GM21717 (cell line): ENCODE results near the gene STRBP.

Experiments
- ATAC-seq: cut with Tn5 transposase; IDR thresholded peaks from one replicate; pipeline ENCODE4 v1.9.1; 2021; ENCODE audit warnings: mild to moderate bottlenecking, moderate library complexity; ENCODE audit not compliant: unreplicated experiment

The STRBP gene

DNA sequence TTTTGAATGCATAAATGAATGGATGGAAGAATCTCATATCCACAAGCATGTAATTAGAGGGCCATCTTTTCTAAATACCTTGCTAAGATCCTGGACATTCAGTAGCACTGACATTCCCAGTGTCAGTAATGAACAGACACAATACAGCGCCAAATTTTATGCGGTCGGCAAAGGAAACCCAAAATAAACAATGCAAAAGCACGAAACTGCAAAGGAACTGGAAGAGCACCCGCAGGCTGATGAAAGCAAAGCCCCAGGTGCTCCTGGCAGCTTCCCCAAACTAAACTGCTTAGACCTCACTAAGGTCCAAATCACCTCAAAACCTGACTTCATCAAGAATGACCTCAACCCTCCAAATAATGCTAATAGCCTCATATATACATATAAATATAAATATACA lies 133.0 kb downstream of the STRBP start:
- ATAC-seq, result no peak

GRCh38 chr9:123132696-123133095 lies 135.7 kb downstream of the STRBP start:
- ATAC-seq, result no peak

- no peak for ATAC-seq
These were observed 136.4 kb downstream of the STRBP start for GRCh38 chr9:123131993-123132392.

DNA sequence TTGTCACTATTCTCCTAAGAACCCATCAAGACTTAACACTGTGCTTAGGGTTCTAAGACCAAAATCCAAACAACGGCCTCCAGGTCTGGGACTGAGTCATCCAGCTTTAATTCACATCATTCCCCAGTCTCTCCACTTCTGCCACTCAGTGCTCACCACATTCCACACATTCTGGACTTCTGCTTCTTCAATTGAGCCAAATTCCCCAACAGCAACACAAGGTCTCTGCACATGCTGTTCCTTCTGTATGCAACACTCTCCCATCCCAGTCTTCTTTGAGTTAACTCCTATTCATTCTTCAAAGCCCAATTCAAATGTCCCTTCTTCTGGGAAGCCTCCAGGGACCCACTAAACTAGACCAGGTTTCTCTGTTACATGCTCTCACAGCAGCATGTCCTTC lies 137.1 kb downstream of the STRBP start:
- ATAC-seq, result no peak

DNA sequence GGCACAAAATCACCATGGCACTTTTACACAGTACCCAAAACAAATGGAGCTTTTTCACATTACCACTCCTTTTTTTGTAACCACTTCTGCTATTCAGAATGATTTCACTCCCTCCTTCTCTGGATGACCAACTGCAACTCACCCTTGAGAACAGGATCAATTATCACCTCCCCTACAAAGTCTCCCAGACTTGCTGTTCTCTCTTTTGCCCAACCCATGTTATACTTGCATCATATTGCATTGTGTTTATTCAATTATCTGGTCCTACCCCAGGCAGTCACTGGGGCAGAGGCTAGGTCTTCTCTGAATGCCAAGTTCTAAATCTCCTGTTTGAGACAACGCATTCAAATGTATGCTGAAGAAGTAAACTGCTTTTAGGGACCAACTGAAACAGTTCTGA lies 139.0 kb downstream of the STRBP start:
- no peak for ATAC-seq

DNA sequence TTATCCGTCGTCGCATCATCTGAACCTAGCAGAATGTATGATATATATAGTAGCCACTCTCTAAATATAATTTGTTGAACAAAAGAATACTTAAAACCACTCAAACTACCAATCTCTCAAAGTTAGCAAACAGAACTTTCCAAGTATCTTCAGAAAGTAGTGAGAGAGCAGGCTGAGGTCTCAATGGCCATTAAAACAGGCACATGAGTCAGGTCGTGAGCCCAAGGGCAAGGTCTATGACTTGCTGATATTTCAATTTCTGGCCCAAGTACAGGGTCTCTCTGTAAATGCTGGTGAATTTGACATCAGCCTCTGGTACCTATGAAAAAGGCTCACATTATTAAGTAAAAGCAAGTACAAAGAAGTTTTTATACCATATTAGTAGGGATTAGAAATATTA lies 139.8 kb downstream of the STRBP start:
- ATAC-seq, result no peak

- no peak for ATAC-seq
These were observed 140.8 kb downstream of the STRBP start for GRCh38 chr9:123127512-123128075.

DNA sequence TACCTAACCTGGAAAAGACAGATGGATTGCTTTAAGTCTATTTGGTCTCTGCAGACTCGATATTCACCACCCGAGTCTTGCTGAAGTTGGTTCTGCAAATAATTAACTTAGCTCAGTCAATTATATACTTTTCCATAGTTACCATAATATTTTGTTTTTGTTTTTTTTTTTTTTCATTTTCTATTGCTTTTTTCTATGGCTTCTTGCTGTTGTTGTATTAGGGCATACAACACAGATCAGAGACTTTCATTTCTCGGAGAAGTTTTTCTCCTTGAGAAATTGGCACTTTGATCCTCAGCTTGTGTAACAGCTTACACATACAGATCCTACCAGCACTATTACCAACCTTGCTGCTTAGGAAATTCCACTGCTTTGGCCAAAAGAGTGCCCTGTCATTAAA lies 146.9 kb downstream of the STRBP start:
- no peak for ATAC-seq

GRCh38 chr9:123120953-123121352 lies 147.4 kb downstream of the STRBP start:
- no peak for ATAC-seq

DNA sequence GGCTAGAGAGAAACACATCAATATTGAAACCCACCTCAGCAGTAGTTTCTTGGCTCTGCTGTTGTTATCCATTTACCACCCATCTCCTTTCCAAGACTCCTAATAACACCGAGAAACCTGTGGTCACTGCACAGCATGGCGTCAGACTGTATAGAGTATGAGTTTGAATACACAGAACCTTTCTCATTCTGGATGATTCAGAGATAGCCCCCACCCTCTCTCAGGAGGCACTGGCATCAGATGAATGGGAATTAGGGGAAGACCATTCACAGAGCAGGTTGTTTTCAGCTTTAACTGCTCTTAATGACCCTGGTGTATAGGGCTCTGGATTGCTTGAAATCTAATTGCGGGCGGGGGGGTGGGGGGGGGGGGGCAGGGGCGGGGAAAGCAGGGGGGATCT lies 148.3 kb downstream of the STRBP start:
- ATAC-seq, result no peak

GRCh38 chr9:123119566-123119965 lies 148.8 kb downstream of the STRBP start:
- ATAC-seq, result no peak

- ATAC-seq, result no peak
These were observed 152.3 kb downstream of the STRBP start for GRCh38 chr9:123116036-123116435.

GRCh38 chr9:123115146-123115913 lies 153.1 kb downstream of the STRBP start:
- ATAC-seq, result no peak

- ATAC-seq, result no peak
These were observed 155.2 kb downstream of the STRBP start for GRCh38 chr9:123113185-123113584.

GRCh38 chr9:123112015-123112975 lies 156.1 kb downstream of the STRBP start:
- ATAC-seq, result no peak

DNA sequence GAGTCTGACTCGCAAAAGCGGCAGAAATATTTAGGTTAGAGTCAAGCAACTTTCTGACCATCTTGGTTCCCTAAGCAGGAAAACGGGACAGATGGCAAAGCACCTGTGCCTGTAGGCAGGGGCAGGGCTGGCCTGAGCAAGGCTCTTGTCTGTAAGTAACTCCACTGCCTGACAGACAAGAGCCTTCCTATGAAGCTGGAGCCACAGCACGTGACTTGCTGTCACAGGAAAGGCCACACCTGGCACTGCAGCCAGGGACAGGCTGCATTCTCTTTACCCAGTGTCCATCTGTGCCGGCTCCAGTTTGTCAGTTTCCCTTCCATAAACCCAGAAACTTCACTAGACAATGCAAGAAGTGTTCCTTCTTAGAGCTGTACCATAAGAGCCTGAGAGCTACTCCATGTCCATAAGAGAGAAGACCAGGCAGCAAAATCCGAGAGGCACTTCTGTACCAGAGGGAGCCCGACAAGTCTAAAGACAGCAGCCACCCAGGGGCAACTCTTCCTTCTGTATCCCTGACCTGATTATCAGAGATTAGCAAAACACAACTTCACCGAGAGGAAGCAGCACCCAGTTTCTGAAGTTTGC lies 156.9 kb downstream of the STRBP start:
- ATAC-seq, result no peak

DNA sequence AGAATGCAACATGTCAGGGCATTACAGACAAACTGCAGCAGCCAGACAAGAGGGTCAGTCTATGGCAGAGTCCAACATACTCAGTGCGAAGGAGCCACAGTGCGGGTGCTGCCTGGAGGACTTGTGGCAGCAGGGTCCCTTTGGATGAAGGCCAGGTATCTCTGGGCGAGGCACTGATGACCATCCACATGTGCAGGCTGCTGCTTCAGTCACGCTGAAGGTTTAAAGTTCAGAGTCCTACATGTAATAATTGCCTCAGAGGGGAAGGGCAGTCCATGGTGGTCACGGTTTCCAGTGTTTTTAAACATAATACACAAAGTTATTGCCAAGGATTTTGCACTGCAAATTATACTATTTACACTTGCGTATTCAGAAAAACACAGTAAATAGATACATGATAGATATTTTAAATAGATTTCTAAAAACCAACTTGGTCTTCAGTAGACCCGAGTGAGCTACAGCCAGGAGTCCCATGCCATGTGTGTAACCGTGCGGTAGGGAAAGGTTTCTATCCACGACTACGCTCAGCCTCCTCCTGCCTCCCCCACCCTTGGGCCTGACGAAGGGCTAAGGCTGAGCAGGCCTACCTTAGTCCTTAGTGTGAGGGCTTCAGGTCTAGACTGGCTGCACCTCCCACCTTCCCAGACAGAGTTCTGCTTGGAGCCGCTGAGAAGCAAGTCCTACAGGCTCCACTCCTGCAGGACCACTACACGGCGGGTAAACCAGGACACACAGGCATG lies 158.7 kb downstream of the STRBP start:
- no peak for ATAC-seq

GRCh38 chr9:123108976-123109375 lies 159.4 kb downstream of the STRBP start:
- no peak for ATAC-seq

DNA sequence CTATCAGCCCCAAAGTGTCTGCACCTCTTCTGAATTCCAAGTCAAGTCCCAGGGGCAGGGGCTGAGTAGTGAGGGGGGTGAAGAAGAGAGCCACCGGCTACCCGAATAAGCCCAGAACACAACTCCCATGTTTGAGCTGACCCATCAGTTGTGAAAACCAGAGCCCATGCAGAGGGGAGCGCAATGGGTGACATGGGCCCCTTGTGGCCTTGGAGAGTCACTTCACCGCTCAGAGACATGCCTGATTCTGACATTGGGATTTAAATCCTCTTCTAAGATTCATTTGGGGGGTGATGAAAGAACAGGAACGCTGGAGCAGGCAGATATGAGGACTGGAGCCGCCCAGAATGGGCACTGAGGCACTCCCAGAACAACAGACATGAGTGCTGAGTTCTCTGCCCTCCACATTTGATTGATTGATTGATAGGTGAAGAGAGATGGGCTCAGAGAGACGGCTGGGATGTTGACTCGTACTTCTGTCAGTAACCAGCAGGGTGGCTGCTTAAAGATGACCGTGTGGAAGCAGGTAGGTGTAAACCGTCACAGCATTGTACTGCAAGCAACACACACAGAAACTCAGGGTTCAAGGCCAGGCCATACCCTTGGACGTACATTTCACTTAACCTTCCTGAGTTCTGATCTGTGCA lies 160.6 kb downstream of the STRBP start:
- no peak for ATAC-seq

DNA sequence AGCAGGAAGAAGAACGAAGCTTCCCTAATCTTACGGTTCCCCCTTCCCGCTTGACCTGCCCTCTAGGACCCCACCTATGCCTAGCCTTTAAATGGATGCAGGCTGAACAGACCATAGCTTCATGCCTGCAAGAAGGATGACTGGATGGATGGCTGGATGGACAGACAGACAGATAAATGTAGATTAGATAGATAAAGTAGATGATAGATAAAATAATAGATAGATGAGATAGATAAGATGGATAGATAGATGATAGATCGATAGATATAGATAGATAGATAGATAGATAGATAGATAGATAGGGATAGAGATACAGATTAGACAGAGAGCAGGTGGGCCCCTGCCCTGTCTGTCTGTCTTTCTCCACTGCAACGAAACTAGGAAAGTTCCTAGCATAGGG lies 162.9 kb downstream of the STRBP start:
- ATAC-seq, result no peak
